ENCODE measurements around the gene PTPRCAP. TPM values are rescaled to one million over a fixed set of nuclear protein-coding genes. Genes with fewer than 3 reads are reported as not detected.

Gene PTPRCAP
- total and polyA plus RNA-seq, 10 of the 15 experiments (the other 5 are each of a cell fraction or from before 2014, with no cell fraction given), result 4.7 to 266 (median 125) TPM

- TF ChIP-seq BCLAF1 (IDR thresholded peaks at IDR 0.05) (no peak), POLR2A (IDR thresholded peaks at IDR 0.05; ENCODE audit: low read depth, low read length) (peak; percentile 83), NR2F1 (conservative IDR thresholded peaks at IDR 0.05) (peak; percentile 85), SP1 (IDR thresholded peaks at IDR 0.05; ENCODE audit: low read depth, low read length) (peak; percentile 35), CEBPB (IDR thresholded peaks at IDR 0.05; ENCODE audit: borderline replicate concordance in 1 of 2, low read depth in 2 of 2, low read length in 2 of 2) (no peak)
Observed at GRCh38 chr11:67484847-67485311, 47.4 kb upstream of the PTPRCAP start (continued).

DNA sequence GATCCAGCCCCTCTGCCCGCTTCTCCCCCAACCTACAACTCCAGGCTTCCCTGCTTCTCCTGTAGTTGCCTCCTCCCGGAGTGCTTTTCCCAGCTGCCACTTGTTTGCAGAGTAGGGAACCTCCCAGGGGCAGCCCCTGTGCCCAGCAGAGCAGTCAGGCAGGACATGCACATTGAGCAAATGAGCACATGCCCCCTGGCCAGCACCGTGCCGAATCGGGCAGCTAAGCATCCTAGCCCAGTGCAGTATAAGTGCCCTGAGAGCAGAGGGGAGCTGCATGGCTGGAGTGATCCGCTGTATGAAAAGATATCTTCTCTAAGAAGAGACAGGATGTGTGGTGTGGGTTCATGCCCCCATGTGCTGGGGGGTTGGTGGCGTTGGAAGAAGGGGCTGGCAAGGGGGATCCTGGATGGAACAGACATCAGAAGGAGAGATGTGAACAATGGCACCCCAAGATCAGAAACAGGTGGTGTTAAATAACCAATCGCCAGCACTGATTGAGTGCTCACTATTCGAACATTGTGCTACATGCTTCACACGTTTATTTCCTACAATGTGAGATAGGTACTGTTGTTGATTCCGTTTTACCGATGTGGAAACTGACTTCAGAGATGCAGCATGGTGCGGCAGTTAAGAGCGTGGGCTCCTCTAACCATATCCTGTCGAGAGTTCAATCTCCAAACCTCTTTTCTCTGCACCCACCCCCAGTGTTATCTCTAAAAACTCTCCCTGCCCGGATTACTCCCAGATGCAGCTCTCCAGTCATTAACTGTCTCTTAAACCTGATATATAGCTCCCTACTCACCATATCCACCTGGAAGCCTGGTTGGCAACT lies 46.6 kb upstream of the PTPRCAP start:
- H3K4me3 ChIP-seq, result peak overlapping the region; percentile 67
- ChIA-PET CTCF (interaction anchor here (0.6 to 6.7 kb wide), 5 partner anchors 21 to 225 kb away, joined by 3 to 37 read pairs (median 9); partner anchors contain the start of genes PITPNM1, PPP1CA, PTPRCAP and TBC1D10C), SMC1A (ENCODE audit: uncharacterized antibody, unreplicated experiment) (interaction anchor here (1.0 to 6.2 kb wide), 7 partner anchors 16 to 131 kb away, joined by 3 to 43 read pairs (median 13); partner anchors contain the start of genes PITPNM1, POLD4, PPP1CA and PTPRCAP), RAD21 (ENCODE audit: unreplicated experiment) (interaction anchor here (0.6 to 6.9 kb wide), 8 partner anchors 15 to 130 kb away, joined by 3 to 95 read pairs (median 12); partner anchors contain the start of genes PITPNM1, POLD4, PPP1CA and PTPRCAP), POLR2A (interaction anchor here (0.5 to 6.8 kb wide), 15 partner anchors 15 to 440 kb away, joined by 3 to 112 read pairs (median 5); partner anchors contain the start of genes PITPNM1, POLD4, PPP1CA and PTPRCAP)
- ATAC-seq (peak; percentile 21), DNase-seq (ENCODE audit: low read depth, low spot score) (no peak), FAIRE-seq (peak; percentile 13)
- intact Hi-C loops (cut with micrococcal nuclease; ENCODE audit: unreplicated experiment) (loop anchor here (2.0 to 10.0 kb wide), 3 partner anchors 47 to 219 kb away; partner anchors contain the start of genes GRK2 and PTPRCAP), in situ Hi-C loops (cut with MboI) (no loop called here)
- peaks cover 0 to 3% of the 10 kb centered on the region in 2 experiments; a peak in 3 of 4 replicates for H3K36me3 ChIP-seq (ENCODE audit: control insufficient read depth in 2 of 2, insufficient read depth in 2 of 2, low read length in 1 of 2)
- peak overlapping the region; percentile 70 for H3K27ac ChIP-seq (ENCODE audit: control insufficient read depth, insufficient read depth)
- H3K9me3 ChIP-seq (replicated peaks; ENCODE audit: control insufficient read depth, insufficient read depth, low read length), result no peaks in the 10 kb centered on the region
- H3K4me1 ChIP-seq (ENCODE audit: control insufficient read depth, insufficient read depth, low read length), result peaks cover 44% of the 10 kb centered on the region
- peak overlapping the region; percentile 80 for H3K4me2 ChIP-seq (ENCODE audit: control insufficient read depth, insufficient read depth)
- no peaks in the 10 kb centered on the region for H4K20me1 ChIP-seq (ENCODE audit: control insufficient read depth, insufficient read depth)
- peaks cover 33% of the 10 kb centered on the region for H3K79me2 ChIP-seq (ENCODE audit: control insufficient read depth, insufficient read depth, low read length)
- BruUV-seq (replicated peaks), result no TSS peak
- no peak overlapping the region for H2AFZ ChIP-seq (ENCODE audit: control insufficient read depth, low read depth, low read length)
- H3K9ac ChIP-seq (ENCODE audit: control insufficient read depth, insufficient read depth, low read length), result peak overlapping the region; percentile 76
- WGBS (ENCODE audit: insufficient coverage, insufficient replicate concordance, low lambda C conversion rate, missing lambda C conversion rate), result 3% methylated on average over 16 of the region's 16 CpGs
- no peaks in the 10 kb centered on the region for H3K27me3 ChIP-seq (replicated peaks in 1 of 2; ENCODE audit: control insufficient read depth in 2 of 2, insufficient read depth in 2 of 2, low read length in 1 of 2)
- TF ChIP-seq POLR2AphosphoS5 (IDR thresholded peaks at IDR 0.05; ENCODE audit: low read length) (0 out of 2 replicates have a peak, but pooled peaks have one; percentile 11), IRF4 (IDR thresholded peaks at IDR 0.05; ENCODE audit: low read depth, low read length) (no peak), MEF2A (IDR thresholded peaks at IDR 0.05; ENCODE audit: insufficient read depth, low read depth, low read length) (0 out of 2 replicates have a peak, but pooled peaks have one; percentile 47), TCF7 (IDR thresholded peaks at IDR 0.05; ENCODE audit: borderline replicate concordance) (no peak), POLR2A (IDR thresholded peaks at IDR 0.05; ENCODE audit: low read depth, low read length) (peak; percentile 34), TCF12 (IDR thresholded peaks at IDR 0.05; ENCODE audit: low read depth, low read length) (0 out of 2 replicates have a peak, but pooled peaks have one; percentile 49), ETV6 (conservative IDR thresholded peaks at IDR 0.05 in 1 of 2, IDR thresholded peaks at IDR 0.05 in 1 of 2; ENCODE audit: borderline replicate concordance in 1 of 2, low read depth in 1 of 2) (peak in 1 of 2 experiments; percentile 5; a peak in 1 of 4 replicates), ZBTB11 (CRISPR knock-in tag; IDR thresholded peaks at IDR 0.05) (no peak), SREBF2 (IDR thresholded peaks at IDR 0.05; ENCODE audit: low read length) (no peak), SPI1 (IDR thresholded peaks at IDR 0.05; ENCODE audit: borderline replicate concordance, insufficient read depth, low read depth, low read length) (no peak)

Data from GM12878 (cell line).